Bronchial epithelial cell (primary cell): Measurements from ENCODE around the gene ANKH. TPM values are rescaled to one million over a fixed set of nuclear protein-coding genes. Genes with fewer than 3 reads are reported as not detected.
"Not testable (repeated sequence)": the region's sequence is repeated elsewhere in the genome, so short reads cannot be mapped to it uniquely, and the experiment has no call there.

Source experiments
- DNase-seq: peaks from one replicate; pipeline ENCODE4 v3.0.0-alpha.2; 2010; ENCODE audit warnings: low read depth
- FAIRE-seq: peaks from 2 replicates; lab custom pipeline; 2011; peaks lifted over from hg19 to GRCh38; lab: Jason Lieb, UNC
- H3K27me3 ChIP-seq: 2 replicates; pipeline ENCODE4 v1.5.1; 2011; ENCODE audit warnings: low read length; ENCODE audit not compliant: control insufficient read depth, insufficient read depth
- H3K36me3 ChIP-seq: 2 replicates; pipeline ENCODE4 v1.5.1; 2011; ENCODE audit warnings: low read length; ENCODE audit not compliant: control insufficient read depth, insufficient read depth
- H3K4me3 ChIP-seq: 2 replicates; pipeline ENCODE4 v1.5.1; 2011; ENCODE audit warnings: mild to moderate bottlenecking, low read depth, low read length, control low read depth
- total RNA-seq: library from RNA; depleted of rRNA; stranded (reverse); fragments of >200 nt; gene quantifications from 2 replicates; pipeline ENCODE4 v1.2.1, GENCODE V29; 2014
- TF ChIP-seq, protein P1 (sequence below): IDR thresholded peaks from 2 replicates; pipeline ENCODE4 v1.5.1; 2011; ENCODE audit warnings: mild to moderate bottlenecking, moderate library complexity, low read length, control low read depth, inconsistent platforms; ENCODE audit not compliant: insufficient read depth, severe bottlenecking

Gene ANKH
- total RNA-seq, 1 donor from 2014 or later: 12.9 TPM

- no peak for FAIRE-seq
- Histone ChIP-seq H3K36me3 (no peaks in the 10 kb centered on the region), H3K4me3 (no peak overlapping the region), H3K27me3 (no peaks in the 10 kb centered on the region)
- no peak for DNase-seq
- TF ChIP-seq, protein P1, sequence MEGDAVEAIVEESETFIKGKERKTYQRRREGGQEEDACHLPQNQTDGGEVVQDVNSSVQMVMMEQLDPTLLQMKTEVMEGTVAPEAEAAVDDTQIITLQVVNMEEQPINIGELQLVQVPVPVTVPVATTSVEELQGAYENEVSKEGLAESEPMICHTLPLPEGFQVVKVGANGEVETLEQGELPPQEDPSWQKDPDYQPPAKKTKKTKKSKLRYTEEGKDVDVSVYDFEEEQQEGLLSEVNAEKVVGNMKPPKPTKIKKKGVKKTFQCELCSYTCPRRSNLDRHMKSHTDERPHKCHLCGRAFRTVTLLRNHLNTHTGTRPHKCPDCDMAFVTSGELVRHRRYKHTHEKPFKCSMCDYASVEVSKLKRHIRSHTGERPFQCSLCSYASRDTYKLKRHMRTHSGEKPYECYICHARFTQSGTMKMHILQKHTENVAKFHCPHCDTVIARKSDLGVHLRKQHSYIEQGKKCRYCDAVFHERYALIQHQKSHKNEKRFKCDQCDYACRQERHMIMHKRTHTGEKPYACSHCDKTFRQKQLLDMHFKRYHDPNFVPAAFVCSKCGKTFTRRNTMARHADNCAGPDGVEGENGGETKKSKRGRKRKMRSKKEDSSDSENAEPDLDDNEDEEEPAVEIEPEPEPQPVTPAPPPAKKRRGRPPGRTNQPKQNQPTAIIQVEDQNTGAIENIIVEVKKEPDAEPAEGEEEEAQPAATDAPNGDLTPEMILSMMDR: no peak
Measured at GRCh38 chr5:14848385-14848784, 23.2 kb downstream of the ANKH start.

DNA sequence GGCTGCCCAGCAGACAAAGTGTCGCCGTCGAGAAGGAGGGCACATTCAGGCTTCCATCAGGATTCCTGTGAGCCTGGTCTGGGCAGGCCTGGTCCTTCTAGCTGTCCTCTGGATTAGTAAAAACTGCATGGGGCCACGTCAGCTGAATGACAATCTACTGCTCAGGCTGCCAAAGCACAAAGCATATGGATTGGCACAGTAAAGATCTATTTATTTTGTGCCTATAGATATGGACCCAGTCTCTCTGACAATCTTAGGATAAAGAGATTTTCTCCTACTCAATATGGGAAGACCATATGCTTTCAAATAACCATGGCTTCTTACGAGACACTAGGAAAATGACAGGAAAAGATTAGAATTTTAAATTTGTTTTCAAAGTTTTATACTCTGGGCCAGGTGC, 24.1 kb downstream of the ANKH start:
- TF ChIP-seq, protein P1: no peak
- FAIRE-seq (no peak), DNase-seq (no peak)
- Histone ChIP-seq H3K4me3 (no peak overlapping the region), H3K36me3 (peaks cover 1% of the 10 kb centered on the region), H3K27me3 (no peaks in the 10 kb centered on the region)

GRCh38 chr5:14842117-14842516, 29.5 kb downstream of the ANKH start:
- Histone ChIP-seq H3K36me3 (peaks cover 1% of the 10 kb centered on the region), H3K27me3 (no peaks in the 10 kb centered on the region), H3K4me3 (no peak overlapping the region)
- FAIRE-seq: no peak
- TF ChIP-seq, protein P1: no peak
- no peak for DNase-seq

DNA sequence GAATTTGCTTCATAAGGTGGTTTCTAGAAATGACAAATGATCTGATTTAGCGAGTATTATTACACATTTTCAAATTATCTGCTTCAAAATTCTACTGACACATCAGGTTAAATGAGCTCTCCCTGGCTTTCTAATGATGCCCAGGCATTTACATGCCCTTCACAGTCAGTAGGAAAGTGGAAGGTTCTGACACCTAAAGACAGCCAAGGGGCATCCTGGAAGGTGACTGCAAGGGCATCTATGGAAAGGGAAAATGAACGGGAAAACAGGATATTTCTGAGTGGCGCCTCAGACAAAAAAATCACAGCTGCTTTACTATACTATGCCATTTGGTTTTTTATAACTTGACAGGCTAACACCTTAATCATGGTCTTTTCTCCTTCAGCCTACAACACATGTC, 31.0 kb downstream of the ANKH start:
- DNase-seq: no peak
- FAIRE-seq: no peak
- TF ChIP-seq, protein P1: no peak
- Histone ChIP-seq H3K27me3 (no peaks in the 10 kb centered on the region), H3K4me3 (no peak overlapping the region), H3K36me3 (peaks cover 1% of the 10 kb centered on the region)

- DNase-seq: no peak
- no peaks in the 10 kb centered on the region for H3K27me3 ChIP-seq
- FAIRE-seq: no peak
- no peak overlapping the region for H3K4me3 ChIP-seq
- peaks cover 1% of the 10 kb centered on the region for H3K36me3 ChIP-seq
- TF ChIP-seq, protein P1: no peak
Measured at GRCh38 chr5:14838396-14839319, 32.9 kb downstream of the ANKH start.

GRCh38 chr5:14837423-14838122, 34.0 kb downstream of the ANKH start:
- DNase-seq, H3K4me3 ChIP-seq, H3K27me3 ChIP-seq, FAIRE-seq, H3K36me3 ChIP-seq: not testable (repeated sequence)
